HepG2 (cell line): Measurements from ENCODE around the gene DPP8.

Experiments used
- ARNTL ChIP-seq: sonication (generic); formaldehyde crosslinking; IDR thresholded peaks from 2 replicates; pipeline ENCODE4 v1.4.0; 2020; ENCODE audit warnings: mild to moderate bottlenecking, missing genetic modification reagents
- CHCHD3 ChIP-seq: sonication (generic); formaldehyde crosslinking; IDR thresholded peaks from 2 replicates; pipeline ENCODE4 v1.8.0; 2022; ENCODE audit warnings: mild to moderate bottlenecking, missing genetic modification reagents, moderate library complexity
- CTCF ChIP-seq: sonication (generic); formaldehyde crosslinking; IDR thresholded peaks from 2 replicates; pipeline ENCODE4 v1.5.0; 2020; ENCODE audit warnings: mild to moderate bottlenecking, missing genetic modification reagents, moderate library complexity
- DPF2 ChIP-seq: sonication (generic); formaldehyde crosslinking; IDR thresholded peaks from 2 replicates; pipeline ENCODE4 v1.4.0; 2020; ENCODE audit warnings: mild to moderate bottlenecking, low read depth, missing genetic modification reagents, borderline replicate concordance
- ELF1 ChIP-seq: sonication (generic); formaldehyde crosslinking; IDR thresholded peaks from 2 replicates; pipeline ENCODE4 v1.4.0; 2020; ENCODE audit warnings: missing genetic modification reagents
- ETV5 ChIP-seq: IDR thresholded peaks from 2 replicates; pipeline ENCODE4 v1.6.1; 2018; ENCODE audit warnings: missing biosample characterization, missing genetic modification reagents, inconsistent platforms, borderline replicate concordance
- KDM1A ChIP-seq: IDR thresholded peaks from 2 replicates; pipeline ENCODE4 v1.6.1; 2016; ENCODE audit warnings: missing compliant biosample characterization
- POLR2A ChIP-seq, 2 experiments: IDR thresholded peaks; 2 replicates each; pipeline ENCODE4 v1.6.1; 2011; ENCODE audit warnings: low read depth in 2 of 2, low read length in 2 of 2, mild to moderate bottlenecking in 1 of 2, moderate library complexity in 1 of 2; ENCODE audit not compliant: insufficient read depth in 1 of 2
- PREB ChIP-seq: sonication (generic); formaldehyde crosslinking; IDR thresholded peaks from 2 replicates; pipeline ENCODE4 v1.4.0; 2020; ENCODE audit warnings: missing genetic modification reagents
- SRSF1 ChIP-seq: fragments of 200-400 bp; formaldehyde crosslinking; optimal IDR thresholded peaks from 2 replicates; pipeline ENCODE3; 2017; ENCODE audit warnings: mild to moderate bottlenecking, low read depth, low read length, moderate library complexity
- ZFYVE20 ChIP-seq: sonication (generic); formaldehyde crosslinking; IDR thresholded peaks from 2 replicates; pipeline ENCODE4 v1.8.0; 2023; ENCODE audit warnings: low read depth, mild to moderate bottlenecking, moderate library complexity, missing genetic modification reagents, borderline replicate concordance
- ZKSCAN1 ChIP-seq: fragments of 150-350 bp; IDR thresholded peaks from 2 replicates; pipeline ENCODE4 v1.6.1; 2014; ENCODE audit warnings: low read length
- ZNF580 ChIP-seq: IDR thresholded peaks from 2 replicates; pipeline ENCODE4 v1.6.1; 2016; ENCODE audit warnings: low read depth, borderline replicate concordance

- TF ChIP-seq PREB (CRISPR knock-in tag): no peak
- no peak for TF ChIP-seq ARNTL (CRISPR knock-in tag)
- no peak for TF ChIP-seq ZNF580 (CRISPR knock-in tag)
- no peak for TF ChIP-seq DPF2 (CRISPR knock-in tag)
- TF ChIP-seq ELF1 (CRISPR knock-in tag): no peak
- TF ChIP-seq ZKSCAN1: no peak
- no peak for TF ChIP-seq ZFYVE20
- no peak for TF ChIP-seq CTCF (CRISPR knock-in tag)
- no peak for TF ChIP-seq SRSF1
- no peak for TF ChIP-seq ETV5 (CRISPR knock-in tag)
- TF ChIP-seq CHCHD3: no peak
- TF ChIP-seq POLR2A (IDR thresholded peaks at IDR 0.05; ENCODE audit: insufficient read depth in 1 of 2, low read depth in 2 of 2, low read length in 2 of 2): no peak
- TF ChIP-seq KDM1A (CRISPR knock-in tag): no peak
Observed at GRCh38 chr15:65402961-65403360, 114.5 kb downstream of the DPP8 start.
